ENCODE measurements around the gene SLCO4A1. TPM values are rescaled to one million over a fixed set of nuclear protein-coding genes. Genes with fewer than 3 reads are reported as not detected.
A peak's percentile ranks its signal among the peaks of the same experiment; 100 is the strongest.

SLCO4A1 gene
- polyA plus RNA-seq, 1 donor (not counting 4 experiments of a cell fraction or from before 2014, with no cell fraction given): 1.8 TPM

DNA sequence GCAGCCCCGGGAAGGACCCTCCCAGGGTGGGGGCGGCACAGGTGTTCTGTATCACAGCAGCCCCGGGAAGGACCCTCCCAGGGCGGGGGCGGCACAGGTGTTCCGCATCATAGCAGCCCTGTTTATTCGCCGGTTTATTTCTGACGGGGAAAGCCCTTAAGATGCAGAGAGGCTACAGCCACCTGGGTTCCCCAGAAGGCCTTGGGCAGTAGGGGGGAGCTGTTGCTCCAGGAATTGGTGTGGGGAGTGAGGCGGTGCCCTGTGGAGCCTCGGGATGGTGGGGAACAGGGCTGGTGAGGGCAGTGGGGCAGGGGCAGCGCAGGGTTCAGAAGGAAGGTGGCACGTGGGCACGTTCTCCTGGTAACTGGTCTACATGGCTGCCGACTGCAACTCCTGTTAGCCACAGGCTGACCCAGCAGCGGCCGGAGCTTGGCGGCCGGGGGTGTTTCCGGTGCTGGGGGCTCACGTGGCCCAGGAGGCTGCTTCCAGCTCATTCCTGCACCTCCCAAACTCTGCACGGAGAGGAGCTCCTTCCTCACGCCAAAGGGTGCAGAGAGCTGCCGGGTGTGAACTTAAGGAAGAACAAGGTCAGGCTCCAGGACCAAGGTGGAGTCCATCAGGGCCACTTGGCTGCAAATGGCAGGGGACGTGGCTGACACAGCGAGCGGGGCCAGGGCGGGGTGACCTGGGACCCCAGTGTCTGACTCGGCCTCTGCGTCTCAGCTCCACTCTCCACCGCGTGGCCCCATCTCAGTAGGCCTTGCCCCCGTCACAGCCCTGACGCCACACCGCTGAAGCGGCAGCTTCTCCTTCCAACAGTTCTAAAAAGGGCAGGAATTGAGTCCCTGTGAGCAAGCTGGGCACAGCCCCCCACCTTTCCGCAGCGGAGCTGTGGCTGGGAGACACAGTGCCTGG lies 13.2 kb downstream of the SLCO4A1 start:
- Histone ChIP-seq H3K4me1 (ENCODE audit: control insufficient read depth, extremely low read depth, insufficient read depth, low read length) (peaks cover 28% of the 10 kb centered on the region), H3K9me1 (ENCODE audit: control insufficient read depth, extremely low read depth, insufficient read depth, low read length) (no peaks in the 10 kb centered on the region), H3K27me3 (ENCODE audit: control insufficient read depth, extremely low read depth, insufficient read depth, low read length) (no peaks in the 10 kb centered on the region), H3K36me3 (ENCODE audit: control insufficient read depth in 2 of 2, extremely low read depth in 1 of 2, insufficient read depth in 2 of 2, low read length in 2 of 2) (no peaks in the 10 kb centered on the region), H4K20me1 (ENCODE audit: control insufficient read depth, extremely low read depth, insufficient read depth, low read length) (no peaks in the 10 kb centered on the region), H2AFZ (ENCODE audit: control insufficient read depth, low read length) (no peak overlapping the region), H3K9me3 (ENCODE audit: control insufficient read depth, low read depth, low read length) (no peaks in the 10 kb centered on the region), H3K4me3 (ENCODE audit: control insufficient read depth in 2 of 3, extremely low read depth in 1 of 3, insufficient read depth in 2 of 3, low read depth in 1 of 3, low read length in 3 of 3) (no peak overlapping the region), H3K27ac (ENCODE audit: control insufficient read depth, insufficient read depth, low read length) (no peak overlapping the region), H3K9ac (ENCODE audit: control insufficient read depth, extremely low read depth, insufficient read depth, low read length) (peak overlapping the region; percentile 9), H3K4me2 (ENCODE audit: control insufficient read depth, extremely low read depth, insufficient read depth, low read depth, low read length) (no peak overlapping the region), H3K79me2 (ENCODE audit: control insufficient read depth, insufficient read depth, low read length) (no peaks in the 10 kb centered on the region)
- TF ChIP-seq EZH2 (IDR thresholded peaks at IDR 0.05; ENCODE audit: low read length): no peak
- TF ChIP-seq, protein P1, sequence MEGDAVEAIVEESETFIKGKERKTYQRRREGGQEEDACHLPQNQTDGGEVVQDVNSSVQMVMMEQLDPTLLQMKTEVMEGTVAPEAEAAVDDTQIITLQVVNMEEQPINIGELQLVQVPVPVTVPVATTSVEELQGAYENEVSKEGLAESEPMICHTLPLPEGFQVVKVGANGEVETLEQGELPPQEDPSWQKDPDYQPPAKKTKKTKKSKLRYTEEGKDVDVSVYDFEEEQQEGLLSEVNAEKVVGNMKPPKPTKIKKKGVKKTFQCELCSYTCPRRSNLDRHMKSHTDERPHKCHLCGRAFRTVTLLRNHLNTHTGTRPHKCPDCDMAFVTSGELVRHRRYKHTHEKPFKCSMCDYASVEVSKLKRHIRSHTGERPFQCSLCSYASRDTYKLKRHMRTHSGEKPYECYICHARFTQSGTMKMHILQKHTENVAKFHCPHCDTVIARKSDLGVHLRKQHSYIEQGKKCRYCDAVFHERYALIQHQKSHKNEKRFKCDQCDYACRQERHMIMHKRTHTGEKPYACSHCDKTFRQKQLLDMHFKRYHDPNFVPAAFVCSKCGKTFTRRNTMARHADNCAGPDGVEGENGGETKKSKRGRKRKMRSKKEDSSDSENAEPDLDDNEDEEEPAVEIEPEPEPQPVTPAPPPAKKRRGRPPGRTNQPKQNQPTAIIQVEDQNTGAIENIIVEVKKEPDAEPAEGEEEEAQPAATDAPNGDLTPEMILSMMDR (optimal IDR thresholded peaks at IDR 0.05 in 1 of 3, IDR thresholded peaks at IDR 0.05 in 1 of 3, conservative IDR thresholded peaks at IDR 0.05 in 1 of 3; ENCODE audit: extremely low read depth in 1 of 3, insufficient read depth in 2 of 3, low read length in 3 of 3): no peak
- no peak for FAIRE-seq
- dilution Hi-C loops (cut with MboI; ENCODE audit: extremely low pct_ligation_motif_present, low sequenced_read_pairs): no loop called here
- no peak for DNase-seq (ENCODE audit: low read depth, low spot score)

DNA sequence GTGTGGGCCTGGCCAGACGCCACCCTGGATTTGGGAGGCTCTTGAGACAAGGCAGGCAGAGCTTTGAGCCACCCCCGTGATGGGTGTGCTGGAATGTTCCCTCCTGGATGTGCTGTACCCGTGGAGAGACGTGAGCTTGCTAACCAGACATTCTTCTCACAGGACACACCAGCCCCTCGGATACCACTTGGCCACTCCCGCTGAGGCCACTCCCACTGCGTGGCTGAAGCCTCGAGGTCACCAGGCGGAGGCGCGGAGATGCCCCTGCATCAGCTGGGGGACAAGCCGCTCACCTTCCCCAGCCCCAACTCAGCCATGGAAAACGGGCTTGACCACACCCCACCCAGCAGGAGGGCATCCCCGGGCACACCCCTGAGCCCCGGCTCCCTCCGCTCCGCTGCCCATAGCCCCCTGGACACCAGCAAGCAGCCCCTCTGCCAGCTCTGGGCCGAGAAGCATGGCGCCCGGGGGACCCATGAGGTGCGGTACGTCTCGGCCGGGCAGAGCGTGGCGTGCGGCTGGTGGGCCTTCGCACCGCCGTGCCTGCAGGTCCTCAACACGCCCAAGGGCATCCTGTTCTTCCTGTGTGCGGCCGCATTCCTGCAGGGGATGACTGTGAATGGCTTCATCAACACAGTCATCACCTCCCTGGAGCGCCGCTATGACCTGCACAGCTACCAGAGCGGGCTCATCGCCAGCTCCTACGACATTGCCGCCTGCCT lies 14.1 kb downstream of the SLCO4A1 start:
- H3K9ac ChIP-seq (ENCODE audit: control insufficient read depth, extremely low read depth, insufficient read depth, low read length): peak overlapping the region; percentile 9
- no peaks in the 10 kb centered on the region for H3K9me3 ChIP-seq (ENCODE audit: control insufficient read depth, low read depth, low read length)
- H4K20me1 ChIP-seq (ENCODE audit: control insufficient read depth, extremely low read depth, insufficient read depth, low read length): no peaks in the 10 kb centered on the region
- no peaks in the 10 kb centered on the region for H3K36me3 ChIP-seq (ENCODE audit: control insufficient read depth in 2 of 2, extremely low read depth in 1 of 2, insufficient read depth in 2 of 2, low read length in 2 of 2)
- no peak overlapping the region for H3K27ac ChIP-seq (ENCODE audit: control insufficient read depth, insufficient read depth, low read length)
- no peak overlapping the region for H3K4me3 ChIP-seq (ENCODE audit: control insufficient read depth in 2 of 3, extremely low read depth in 1 of 3, insufficient read depth in 2 of 3, low read depth in 1 of 3, low read length in 3 of 3)
- dilution Hi-C loops (cut with MboI; ENCODE audit: extremely low pct_ligation_motif_present, low sequenced_read_pairs): no loop called here
- no peaks in the 10 kb centered on the region for H3K79me2 ChIP-seq (ENCODE audit: control insufficient read depth, insufficient read depth, low read length)
- H3K4me2 ChIP-seq (ENCODE audit: control insufficient read depth, extremely low read depth, insufficient read depth, low read depth, low read length): no peak overlapping the region
- TF ChIP-seq, protein P1 (optimal IDR thresholded peaks at IDR 0.05 in 1 of 3, IDR thresholded peaks at IDR 0.05 in 1 of 3, conservative IDR thresholded peaks at IDR 0.05 in 1 of 3; ENCODE audit: extremely low read depth in 1 of 3, insufficient read depth in 2 of 3, low read length in 3 of 3): no peak
- no peak for TF ChIP-seq EZH2 (IDR thresholded peaks at IDR 0.05; ENCODE audit: low read length)
- no peaks in the 10 kb centered on the region for H3K9me1 ChIP-seq (ENCODE audit: control insufficient read depth, extremely low read depth, insufficient read depth, low read length)
- DNase-seq (ENCODE audit: low read depth, low spot score) (peak; percentile 76), FAIRE-seq (no peak)
- no peak overlapping the region for H2AFZ ChIP-seq (ENCODE audit: control insufficient read depth, low read length)
- peaks cover 22% of the 10 kb centered on the region for H3K4me1 ChIP-seq (ENCODE audit: control insufficient read depth, extremely low read depth, insufficient read depth, low read length)
- no peaks in the 10 kb centered on the region for H3K27me3 ChIP-seq (ENCODE audit: control insufficient read depth, extremely low read depth, insufficient read depth, low read length)
